ENCODE data around the gene TRPC3.

Gene TRPC3

DNA sequence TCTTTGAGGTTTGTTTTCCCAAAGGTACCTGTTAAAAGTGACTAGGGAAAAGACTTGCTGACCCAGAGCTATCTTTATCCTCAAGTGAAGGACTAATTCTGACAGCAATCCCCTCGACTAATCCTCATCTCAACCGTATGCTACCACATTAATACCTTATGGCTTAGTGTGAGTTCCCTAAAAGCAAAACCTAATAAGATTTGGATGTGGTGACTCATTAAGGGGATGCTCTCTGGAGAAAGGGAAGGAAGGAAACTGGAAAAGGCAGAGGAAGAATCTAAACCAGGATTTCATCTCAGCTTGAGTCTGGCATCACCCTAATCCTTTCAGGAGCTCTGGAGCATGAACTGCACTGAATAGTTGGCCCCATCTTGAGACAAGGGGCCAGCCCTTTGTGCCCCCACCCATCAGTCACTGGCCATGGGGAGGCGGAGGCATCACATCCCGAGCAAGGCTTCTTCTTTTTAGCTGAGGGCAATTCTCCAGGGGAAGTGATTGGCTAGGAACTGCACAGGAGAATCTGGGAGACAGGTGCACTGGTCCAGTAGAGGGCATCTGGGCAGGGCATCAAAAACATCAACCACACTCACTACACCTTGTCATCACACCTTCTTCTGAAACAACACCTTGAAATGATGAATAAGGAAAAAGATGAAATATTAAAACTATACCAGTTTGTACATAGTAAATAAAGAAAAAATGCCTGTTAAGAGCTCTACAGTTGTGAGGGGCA is 74.7 kb downstream of the TRPC3 start:
- in situ Hi-C loops (cut with HindIII; ENCODE audit: low sequenced_read_pairs) = no loop called here

DNA sequence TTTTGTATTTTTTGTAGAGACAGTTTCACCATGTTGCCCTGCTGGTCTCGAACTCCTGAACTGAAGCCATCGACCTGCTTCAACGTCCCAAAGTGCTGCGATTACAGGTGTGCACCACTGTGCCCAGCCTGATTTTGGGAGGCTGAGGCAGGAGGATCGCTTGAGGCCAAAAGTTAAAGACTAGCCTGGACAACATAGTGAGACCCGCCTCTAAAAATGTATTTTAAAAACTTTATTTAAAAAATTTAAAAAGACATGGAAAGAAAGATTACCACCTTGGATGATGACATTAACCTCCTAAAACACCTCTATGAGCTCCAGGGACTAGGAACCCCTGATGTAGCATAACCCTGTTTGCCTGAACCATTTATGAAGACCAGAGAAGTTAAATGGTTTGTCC is 75.8 kb downstream of the TRPC3 start:
- in situ Hi-C loops (cut with HindIII; ENCODE audit: low sequenced_read_pairs) = no loop called here

DNA sequence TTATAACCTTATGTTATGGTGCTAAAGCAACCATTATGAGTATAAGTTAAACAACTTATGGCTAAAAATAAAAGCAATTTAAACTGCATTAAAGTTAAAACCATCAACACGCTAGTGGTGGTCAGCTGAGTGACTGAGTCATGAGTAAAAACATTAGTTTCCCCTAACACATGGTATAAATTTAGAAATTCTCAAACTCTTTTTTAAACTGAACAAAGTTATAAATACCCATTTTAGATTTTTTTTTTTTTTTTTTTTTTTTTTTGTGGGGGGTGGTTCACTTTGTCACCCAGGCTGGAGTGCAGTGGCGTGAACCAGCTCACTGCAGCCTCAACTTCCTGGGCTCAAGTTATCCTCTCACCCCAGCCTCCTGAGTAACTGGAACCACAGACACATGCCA is 76.2 kb downstream of the TRPC3 start:
- in situ Hi-C loops (cut with HindIII; ENCODE audit: low sequenced_read_pairs) = no loop called here

DNA sequence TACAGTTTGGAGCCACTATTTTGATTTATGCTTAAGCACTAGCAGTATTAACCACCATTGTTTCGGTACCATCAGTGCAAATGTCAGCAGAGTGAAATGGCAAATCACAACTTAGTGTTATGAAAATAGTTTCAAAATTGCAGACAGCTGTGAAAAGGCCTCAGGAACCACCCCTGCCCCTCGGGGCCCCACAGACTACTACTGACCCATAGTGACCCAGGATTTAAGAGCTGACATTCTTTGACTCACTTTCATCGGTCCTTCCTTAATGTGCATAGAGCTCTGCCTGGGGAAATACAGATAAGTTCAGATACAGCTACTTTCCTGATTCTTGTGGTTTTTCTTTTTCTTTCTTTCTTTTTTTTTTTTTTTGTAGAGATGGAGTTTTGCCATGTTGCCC is 78.3 kb downstream of the TRPC3 start:
- in situ Hi-C loops (cut with HindIII; ENCODE audit: low sequenced_read_pairs) = no loop called here

DNA sequence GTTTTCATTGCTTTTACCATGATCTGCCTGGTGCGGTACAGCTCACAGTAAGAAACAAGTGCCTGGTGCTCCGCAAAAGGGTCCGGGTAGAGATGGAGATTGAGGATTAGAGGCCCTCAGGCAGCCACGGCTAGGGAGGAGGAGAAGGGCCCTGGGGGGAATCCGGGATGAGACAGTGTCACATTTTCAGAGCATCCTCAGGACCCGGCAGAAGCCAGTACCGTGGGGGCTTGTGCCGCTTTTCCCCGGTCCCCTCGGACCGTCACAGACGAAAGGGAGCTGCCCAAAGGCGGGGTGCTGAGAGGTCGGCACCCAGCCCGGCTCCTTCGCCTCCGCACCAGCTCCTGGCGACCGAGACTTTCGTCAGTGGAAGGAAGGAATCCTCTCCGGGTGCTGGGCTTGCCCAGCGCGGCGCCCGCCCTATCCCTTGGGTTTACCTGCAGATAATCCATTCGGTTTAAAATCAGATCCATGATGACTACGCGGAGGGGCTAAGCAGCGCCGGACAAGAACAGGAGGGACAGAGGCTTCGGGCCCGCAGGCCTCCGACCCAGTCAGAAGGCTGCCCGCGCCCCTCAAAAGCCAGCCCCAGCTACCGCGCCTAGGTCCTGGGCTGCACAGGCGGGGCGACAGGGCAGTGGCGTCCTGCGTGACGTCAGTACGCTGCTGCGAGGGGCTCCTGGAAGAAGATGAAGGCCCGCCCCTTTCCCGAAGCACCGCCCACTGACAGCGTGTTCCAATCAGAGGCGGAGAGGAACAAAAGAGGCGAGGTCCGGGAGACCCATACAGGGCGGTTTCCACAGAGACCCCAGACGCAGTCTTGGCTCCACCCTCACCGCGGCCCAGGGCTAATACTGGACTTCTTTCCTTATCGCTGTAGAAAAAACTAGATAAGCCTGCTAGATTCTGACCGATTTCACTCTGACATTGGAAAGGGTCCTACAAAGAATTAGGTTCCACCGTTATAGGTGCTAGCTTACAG is 81.7 kb downstream of the TRPC3 start, which contains the start of gene BBS7:
TSS of gene BBS7 (minus strand) at position 634 of the 982 bp plus-strand sequence. CDS start at position 473, 161 bp downstream.
- in situ Hi-C loops (cut with HindIII; ENCODE audit: low sequenced_read_pairs) = no loop called here

DNA sequence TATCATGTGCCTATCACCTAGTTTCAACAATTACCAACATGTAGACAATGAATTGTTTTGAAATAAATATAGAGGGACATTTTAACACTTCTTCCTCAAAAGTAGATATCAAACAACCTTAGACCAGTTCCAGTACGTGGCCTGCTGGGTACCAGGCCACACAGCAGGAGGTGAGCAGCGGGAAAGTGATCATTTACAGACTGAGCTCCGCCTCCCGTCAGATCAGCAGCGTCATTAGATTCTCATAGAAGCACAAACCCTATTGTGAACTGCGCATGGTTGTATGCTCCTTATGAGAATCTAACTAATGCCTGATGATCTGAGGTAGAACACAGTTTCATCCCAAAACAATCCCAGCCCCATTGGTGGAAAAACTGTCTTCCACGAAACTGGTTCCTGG is 88.1 kb downstream of the TRPC3 start:
- in situ Hi-C loops (cut with HindIII; ENCODE audit: low sequenced_read_pairs) = no loop called here

DNA sequence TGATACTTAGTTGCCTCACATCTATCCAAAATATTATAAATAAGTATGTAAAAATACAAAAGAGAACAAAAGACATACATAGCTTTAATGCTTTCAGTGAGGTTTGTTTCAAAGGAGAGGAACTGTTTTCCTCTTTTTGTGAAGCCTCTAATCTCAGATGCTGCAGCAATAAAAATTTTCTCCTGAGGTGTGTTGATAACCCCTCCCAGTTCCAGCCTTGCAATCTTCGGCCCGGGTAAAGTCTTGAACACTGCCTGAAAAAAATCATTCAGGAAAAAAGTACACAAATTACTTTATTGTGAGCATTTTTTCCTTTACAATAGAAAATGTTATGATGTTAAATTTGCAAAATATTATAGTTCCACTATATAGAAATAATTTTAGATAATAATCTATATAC is 90.4 kb downstream of the TRPC3 start:
- in situ Hi-C loops (cut with HindIII; ENCODE audit: low sequenced_read_pairs) = no loop called here

DNA sequence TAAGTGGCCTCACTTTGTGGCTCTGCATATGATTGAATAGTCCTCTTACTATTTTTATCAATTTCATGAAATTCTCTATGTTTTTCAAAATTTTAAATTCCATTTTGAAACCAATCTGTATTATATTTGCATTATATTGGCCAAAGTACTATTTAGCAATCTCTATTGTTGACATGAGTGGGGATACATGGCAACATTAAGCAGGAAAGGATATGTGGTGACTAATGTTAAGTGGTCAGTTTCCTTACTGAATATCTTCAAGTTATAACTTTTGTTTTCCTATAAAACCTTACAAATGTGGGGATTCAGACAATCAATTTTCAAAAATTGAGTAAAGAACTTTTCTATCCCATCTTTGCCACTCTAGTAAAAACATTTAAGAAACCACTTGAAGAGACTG is 91.7 kb downstream of the TRPC3 start:
- in situ Hi-C loops (cut with HindIII; ENCODE audit: low sequenced_read_pairs) = no loop called here

DNA sequence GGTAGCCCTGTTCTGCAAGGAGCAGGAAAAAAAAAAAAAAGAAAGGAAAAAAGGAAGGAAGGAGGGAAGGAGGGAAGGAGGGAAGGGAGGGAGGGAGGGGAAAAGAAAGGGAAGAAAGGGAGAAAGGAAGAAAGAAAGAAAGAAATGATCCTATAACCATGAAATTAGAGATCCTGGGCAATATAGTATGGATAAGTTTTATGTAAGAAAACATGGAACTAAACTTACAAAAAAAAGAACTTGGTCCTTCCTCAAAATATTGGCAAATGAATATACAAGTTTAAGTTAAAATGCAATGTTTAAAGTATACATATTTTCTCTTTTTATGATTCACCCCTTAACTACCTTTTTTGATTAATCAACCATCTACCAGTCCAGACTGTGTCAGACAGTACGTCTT is 100.5 kb downstream of the TRPC3 start:
- in situ Hi-C loops (cut with HindIII; ENCODE audit: low sequenced_read_pairs) = no loop called here

DNA sequence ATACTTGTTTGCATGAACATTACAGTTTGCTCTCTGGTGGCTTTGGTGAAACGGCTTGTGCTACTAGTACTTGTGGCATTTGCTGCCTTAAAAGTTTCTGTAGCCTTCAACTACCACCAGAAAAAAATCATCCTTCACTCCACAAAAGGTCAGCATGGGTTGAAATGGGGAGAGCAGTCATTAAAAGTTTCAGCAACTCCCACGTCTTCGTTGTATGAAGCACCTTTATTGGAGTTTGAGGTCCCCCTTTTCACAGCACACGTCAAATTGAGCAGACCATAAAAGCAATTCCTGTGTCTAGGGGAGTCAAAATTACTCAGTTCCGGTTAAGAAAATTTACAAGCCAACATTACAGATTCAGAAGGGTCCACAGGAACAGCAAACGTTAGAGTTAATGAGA is 105.2 kb downstream of the TRPC3 start:
- in situ Hi-C loops (cut with HindIII; ENCODE audit: low sequenced_read_pairs) = no loop called here

DNA sequence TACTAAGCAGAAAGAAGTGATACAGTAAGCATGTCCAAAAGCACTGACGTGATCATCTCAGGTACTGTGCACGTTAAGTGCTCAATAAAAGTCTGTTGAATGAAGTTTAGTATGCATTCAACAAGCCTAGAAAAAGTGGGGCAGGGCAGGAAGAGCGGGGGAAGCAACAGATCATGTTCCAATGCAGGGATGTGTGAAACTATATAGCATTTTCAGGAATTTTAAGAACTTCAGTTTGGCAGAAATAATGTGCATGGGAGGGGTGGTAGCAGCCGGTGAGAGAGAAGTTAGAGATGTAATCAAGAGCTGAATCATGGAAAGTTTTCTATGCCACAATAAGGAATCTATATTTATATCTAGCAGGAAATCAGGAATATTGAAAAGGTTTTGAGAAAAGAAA is 109.0 kb downstream of the TRPC3 start:
- in situ Hi-C loops (cut with HindIII; ENCODE audit: low sequenced_read_pairs) = no loop called here

DNA sequence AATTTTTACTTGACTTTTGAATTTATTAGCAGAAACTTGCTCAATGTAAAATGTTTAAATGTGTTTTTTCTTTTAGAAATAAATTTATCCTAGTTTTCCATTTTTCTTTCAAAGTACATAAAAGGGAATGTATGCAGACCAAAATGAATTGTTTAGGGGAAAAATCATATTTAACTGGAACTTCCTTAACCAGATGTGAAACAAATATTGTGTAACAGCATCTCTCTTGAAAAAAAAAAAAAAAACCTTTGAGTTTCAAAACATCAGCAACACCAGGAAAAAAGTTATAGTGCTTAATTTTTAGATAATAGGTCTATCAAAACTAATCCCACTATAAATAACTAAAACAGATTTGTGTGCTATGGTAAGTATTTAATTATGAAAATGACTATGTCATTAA is 113.7 kb downstream of the TRPC3 start:
- in situ Hi-C loops (cut with HindIII; ENCODE audit: low sequenced_read_pairs) = no loop called here

DNA sequence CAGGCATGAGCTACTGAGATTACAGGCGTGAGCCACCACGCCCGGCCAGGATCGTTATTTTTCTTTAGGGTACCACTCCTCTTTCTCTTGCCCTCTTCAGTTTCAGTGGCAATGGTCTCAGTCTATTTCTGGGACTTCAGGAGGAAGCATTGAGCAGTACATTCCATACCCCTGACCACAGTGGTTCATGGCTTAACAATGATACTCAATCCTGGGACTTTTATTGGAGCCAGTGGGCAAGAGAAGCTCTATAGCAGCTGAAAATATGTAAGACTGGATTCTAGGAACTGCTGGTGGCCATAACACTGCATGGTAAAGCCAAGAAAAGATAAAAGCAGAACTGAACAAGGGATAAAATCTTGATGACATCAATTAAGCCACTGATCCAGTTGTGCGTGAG is 122.3 kb downstream of the TRPC3 start:
- in situ Hi-C loops (cut with HindIII; ENCODE audit: low sequenced_read_pairs) = no loop called here
